ENCODE data around the gene CHPF2. TPM values are rescaled to one million over a fixed set of nuclear protein-coding genes. Genes with fewer than 3 reads are reported as not detected.

The CHPF2 gene
- total RNA-seq, 3 donors from 2014 or later = 38.3 to 52.2 (median 41.5) TPM

GRCh38 chr7:151232917-151233701, 826 bp downstream of the CHPF2 start:
- peak; percentile 50 for ATAC-seq
- H3K4me3 ChIP-seq = peak overlapping the region; percentile 90
- H3K9me3 ChIP-seq = no peaks in the 10 kb centered on the region
- H3K36me3 ChIP-seq (ENCODE audit: low read depth) = no peaks in the 10 kb centered on the region
- no peak for TF ChIP-seq CTCF (IDR thresholded peaks at IDR 0.05)
- peak in 1 of 3 donors; percentile 65 for DNase-seq
- intact Hi-C loops (cut with DNase I, micrococcal nuclease) = no loop called here
- peaks cover 27% of the 10 kb centered on the region for H3K4me1 ChIP-seq (ENCODE audit: low read depth)

- ATAC-seq (no peak), DNase-seq (no peak)
- no peak for TF ChIP-seq CTCF (IDR thresholded peaks at IDR 0.05)
- intact Hi-C loops (cut with DNase I, micrococcal nuclease) = no loop called here
- H3K4me1 ChIP-seq (ENCODE audit: low read depth) = peaks cover 20% of the 10 kb centered on the region
- no peaks in the 10 kb centered on the region for H3K9me3 ChIP-seq
- H3K36me3 ChIP-seq (ENCODE audit: low read depth) = no peaks in the 10 kb centered on the region
- H3K4me3 ChIP-seq = no peak overlapping the region
Measured at GRCh38 chr7:151233804-151234203, 1.5 kb downstream of the CHPF2 start.

GRCh38 chr7:151235091-151235787, 3.0 kb downstream of the CHPF2 start:
- Histone ChIP-seq H3K36me3 (ENCODE audit: low read depth) (no peaks in the 10 kb centered on the region), H3K4me1 (ENCODE audit: low read depth) (peaks cover 17% of the 10 kb centered on the region), H3K9me3 (no peaks in the 10 kb centered on the region), H3K4me3 (no peak overlapping the region)
- intact Hi-C loops (cut with DNase I, micrococcal nuclease) = no loop called here
- TF ChIP-seq CTCF (IDR thresholded peaks at IDR 0.05) = no peak
- DNase-seq (no peak), ATAC-seq (no peak)

- ATAC-seq (no peak), DNase-seq (no peak)
- intact Hi-C loops (cut with DNase I, micrococcal nuclease) = no loop called here
- H3K36me3 ChIP-seq (ENCODE audit: low read depth) = no peaks in the 10 kb centered on the region
- no peak overlapping the region for H3K4me3 ChIP-seq
- no peaks in the 10 kb centered on the region for H3K9me3 ChIP-seq
- H3K4me1 ChIP-seq (ENCODE audit: low read depth) = peaks cover 17% of the 10 kb centered on the region
- no peak for TF ChIP-seq CTCF (IDR thresholded peaks at IDR 0.05)
Measured at GRCh38 chr7:151236406-151236805, 4.1 kb downstream of the CHPF2 start.

- intact Hi-C loops (cut with DNase I, micrococcal nuclease) = no loop called here
- DNase-seq (no peak), ATAC-seq (no peak)
- peaks cover 12% of the 10 kb centered on the region for H3K4me1 ChIP-seq (ENCODE audit: low read depth)
- TF ChIP-seq CTCF (IDR thresholded peaks at IDR 0.05) = no peak
- no peaks in the 10 kb centered on the region for H3K9me3 ChIP-seq
- H3K4me3 ChIP-seq = no peak overlapping the region
- H3K36me3 ChIP-seq (ENCODE audit: low read depth) = no peaks in the 10 kb centered on the region
Measured at GRCh38 chr7:151237244-151238189, 5.2 kb downstream of the CHPF2 start.

Data from mucosa of descending colon (tissue), 3 donors.